ENCODE data around the gene GNL1. TPM values are rescaled to one million over a fixed set of nuclear protein-coding genes. Genes with fewer than 3 reads are reported as not detected.

Gene GNL1
- total and polyA plus RNA-seq, 4 donors: 10.1 to 18.2 (median 13.2) TPM

- TF ChIP-seq CTCF (IDR thresholded peaks at IDR 0.05; ENCODE audit: low read depth, low read length, missing input control) (peak; percentile 84), HNF4G (IDR thresholded peaks at IDR 0.05) (no peak), FOXA2 (IDR thresholded peaks at IDR 0.05) (no peak), RAD21 (IDR thresholded peaks at IDR 0.05) (peak; percentile 84 to 89), JUND (IDR thresholded peaks at IDR 0.05) (no peak), RXRA (IDR thresholded peaks at IDR 0.05) (no peak)
- Histone ChIP-seq H3K4me1 (ENCODE audit: control insufficient read depth in 4 of 4, insufficient read depth in 4 of 4, low read length in 3 of 4) (peaks cover 0 to 9% (median 3%) of the 10 kb centered on the region in 4 donors), H3K36me3 (ENCODE audit: control insufficient read depth in 4 of 4, insufficient read depth in 3 of 4, low read depth in 1 of 4, low read length in 3 of 4) (peaks cover 8 to 29% (median 16%) of the 10 kb centered on the region in 4 donors), H3K27ac (ENCODE audit: low read depth in 1 of 2, low read length in 2 of 2) (no peak overlapping the region), H3K4me3 (ENCODE audit: low read depth in 1 of 3, low read length in 3 of 3) (no peak overlapping the region), H3K27me3 (ENCODE audit: control insufficient read depth in 4 of 4, insufficient read depth in 4 of 4, low read length in 3 of 4) (no peaks in the 10 kb centered on the region), H3K9ac (ENCODE audit: low read depth in 1 of 2, low read length in 2 of 2) (no peak overlapping the region), H3K9me3 (ENCODE audit: control insufficient read depth in 4 of 4, low read length in 3 of 4) (no peaks in the 10 kb centered on the region)
- no peak for DNase-seq (ENCODE audit: low spot score)
- WGBS: 35% methylated on average over 6 of the region's 6 CpGs
Measured at GRCh38 chr6:30544666-30545272, 11.5 kb downstream of the GNL1 start.

GRCh38 chr6:30543821-30544220, 12.5 kb downstream of the GNL1 start:
- H3K4me3 ChIP-seq (ENCODE audit: low read depth in 1 of 3, low read length in 3 of 3): no peak overlapping the region
- no peak overlapping the region for H3K9ac ChIP-seq (ENCODE audit: low read depth in 1 of 2, low read length in 2 of 2)
- H3K4me1 ChIP-seq (ENCODE audit: control insufficient read depth in 4 of 4, insufficient read depth in 4 of 4, low read length in 3 of 4): peaks cover 0 to 9% (median 3%) of the 10 kb centered on the region in 4 donors
- peaks cover 6 to 26% (median 13%) of the 10 kb centered on the region in 4 donors for H3K36me3 ChIP-seq (ENCODE audit: control insufficient read depth in 4 of 4, insufficient read depth in 3 of 4, low read depth in 1 of 4, low read length in 3 of 4)
- no peaks in the 10 kb centered on the region for H3K27me3 ChIP-seq (ENCODE audit: control insufficient read depth in 4 of 4, insufficient read depth in 4 of 4, low read length in 3 of 4)
- H3K27ac ChIP-seq (ENCODE audit: low read depth in 1 of 2, low read length in 2 of 2): no peak overlapping the region
- H3K9me3 ChIP-seq (ENCODE audit: control insufficient read depth in 4 of 4, low read length in 3 of 4): no peaks in the 10 kb centered on the region
- WGBS: 84% methylated on average over 3 of the region's 3 CpGs
- TF ChIP-seq NR2F2 (IDR thresholded peaks at IDR 0.05) (no peak), HNF4A (conservative IDR thresholded peaks at IDR 0.05) (no peak), TAF1 (conservative IDR thresholded peaks at IDR 0.05) (no peak), ZBTB33 (IDR thresholded peaks at IDR 0.05) (no peak), JUND (IDR thresholded peaks at IDR 0.05) (no peak), FOXA2 (IDR thresholded peaks at IDR 0.05) (no peak), RXRA (IDR thresholded peaks at IDR 0.05) (no peak), HNF4G (IDR thresholded peaks at IDR 0.05) (no peak), MAX (IDR thresholded peaks at IDR 0.05) (no peak), FOXA1 (IDR thresholded peaks at IDR 0.05) (no peak), YY1 (IDR thresholded peaks at IDR 0.05) (no peak), GABPA (IDR thresholded peaks at IDR 0.05 in 1 of 2, conservative IDR thresholded peaks at IDR 0.05 in 1 of 2) (no peak), REST (IDR thresholded peaks at IDR 0.05) (no peak), ATF3 (IDR thresholded peaks at IDR 0.05) (no peak)
- DNase-seq (ENCODE audit: low spot score): no peak
